ENCODE data around the gene OR5B12. TPM values are rescaled to one million over a fixed set of nuclear protein-coding genes. Genes with fewer than 3 reads are reported as not detected.

The OR5B12 gene
- total and polyA plus RNA-seq, 12 donors = not detected

- intact Hi-C loops (cut with DNase I) = no loop called here
- no peak for TF ChIP-seq CTCF (IDR thresholded peaks at IDR 0.05)
- WGBS, 2 donors = 80 to 82% methylated on average over 6 of the region's 6 CpGs
- H3K4me1 ChIP-seq = no peaks in the 10 kb centered on the region
- H3K9me3 ChIP-seq = peaks cover 0 to 58% (median 26%) of the 10 kb centered on the region in 11 donors
- no peaks in the 10 kb centered on the region for H3K27me3 ChIP-seq
- DNase-seq = no peak
- no peak overlapping the region for H3K27ac ChIP-seq
- no peak for ATAC-seq
- H3K36me3 ChIP-seq = no peaks in the 10 kb centered on the region
- no peak overlapping the region for H3K4me3 ChIP-seq
These were observed 4.3 kb upstream of the OR5B12 start for GRCh38 chr11:58446294-58446693.

GRCh38 chr11:58444300-58444699 is 2.3 kb upstream of the OR5B12 start:
- WGBS, 2 donors = 85 to 94% methylated on average over 2 of the region's 2 CpGs
- ATAC-seq = no peak
- H3K36me3 ChIP-seq = no peaks in the 10 kb centered on the region
- no peak overlapping the region for H3K27ac ChIP-seq
- H3K9me3 ChIP-seq = peaks cover 0 to 46% (median 26%) of the 10 kb centered on the region in 11 donors
- H3K4me1 ChIP-seq = no peaks in the 10 kb centered on the region
- DNase-seq = no peak
- no peak for TF ChIP-seq CTCF (IDR thresholded peaks at IDR 0.05)
- no peaks in the 10 kb centered on the region for H3K27me3 ChIP-seq
- intact Hi-C loops (cut with DNase I) = no loop called here
- H3K4me3 ChIP-seq = no peak overlapping the region

GRCh38 chr11:58438486-58438885 is 3.5 kb downstream of the OR5B12 start:
- Histone ChIP-seq H3K36me3 (no peaks in the 10 kb centered on the region), H3K4me1 (no peaks in the 10 kb centered on the region), H3K4me3 (no peak overlapping the region), H3K9me3 (peaks cover 0 to 24% (median 10%) of the 10 kb centered on the region in 11 donors), H3K27ac (no peak overlapping the region), H3K27me3 (no peaks in the 10 kb centered on the region)
- no peak for DNase-seq
- no peak for TF ChIP-seq CTCF (IDR thresholded peaks at IDR 0.05)
- intact Hi-C loops (cut with DNase I) = no loop called here
- WGBS, 2 donors = 28 to 44% methylated on average over 4 of the region's 4 CpGs
- ATAC-seq = no peak

GRCh38 chr11:58434217-58434616 is 7.8 kb downstream of the OR5B12 start:
- no peaks in the 10 kb centered on the region for H3K36me3 ChIP-seq
- H3K9me3 ChIP-seq = peaks cover 0 to 30% (median 14%) of the 10 kb centered on the region in 11 donors
- no peak overlapping the region for H3K4me3 ChIP-seq
- H3K27me3 ChIP-seq = no peaks in the 10 kb centered on the region
- H3K27ac ChIP-seq = no peak overlapping the region
- ATAC-seq = no peak
- no peak for TF ChIP-seq CTCF (IDR thresholded peaks at IDR 0.05)
- intact Hi-C loops (cut with DNase I) = no loop called here
- WGBS, 2 donors = 64 to 74% methylated on average over 3 of the region's 3 CpGs
- H3K4me1 ChIP-seq = no peaks in the 10 kb centered on the region
- no peak for DNase-seq
